ENCODE data around the gene BTN1A1.

Gene BTN1A1

DNA sequence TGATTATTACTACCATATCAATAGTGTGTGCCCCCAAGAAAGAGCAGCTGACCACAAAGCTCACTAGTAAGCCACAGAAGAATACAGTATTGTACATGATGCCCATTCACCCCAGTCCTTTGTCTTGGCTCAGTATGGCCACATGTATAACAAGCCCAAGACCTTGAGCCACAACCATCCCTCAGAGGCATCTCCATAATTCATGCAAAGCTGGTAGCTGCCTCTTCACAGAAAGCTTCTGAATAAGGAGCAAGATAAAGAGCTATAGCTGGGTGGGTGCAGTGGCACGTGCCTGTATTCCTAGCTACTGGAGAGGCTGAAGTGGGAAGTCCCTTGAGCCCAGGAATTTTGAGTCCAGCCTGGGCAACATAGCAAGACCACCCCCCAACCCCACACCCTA, 4.8 kb upstream of the BTN1A1 start:
- TF ChIP-seq EZH2phosphoT487 (IDR thresholded peaks at IDR 0.05; ENCODE audit: borderline replicate concordance, low read length), result no peak
- TF ChIP-seq, protein P1, sequence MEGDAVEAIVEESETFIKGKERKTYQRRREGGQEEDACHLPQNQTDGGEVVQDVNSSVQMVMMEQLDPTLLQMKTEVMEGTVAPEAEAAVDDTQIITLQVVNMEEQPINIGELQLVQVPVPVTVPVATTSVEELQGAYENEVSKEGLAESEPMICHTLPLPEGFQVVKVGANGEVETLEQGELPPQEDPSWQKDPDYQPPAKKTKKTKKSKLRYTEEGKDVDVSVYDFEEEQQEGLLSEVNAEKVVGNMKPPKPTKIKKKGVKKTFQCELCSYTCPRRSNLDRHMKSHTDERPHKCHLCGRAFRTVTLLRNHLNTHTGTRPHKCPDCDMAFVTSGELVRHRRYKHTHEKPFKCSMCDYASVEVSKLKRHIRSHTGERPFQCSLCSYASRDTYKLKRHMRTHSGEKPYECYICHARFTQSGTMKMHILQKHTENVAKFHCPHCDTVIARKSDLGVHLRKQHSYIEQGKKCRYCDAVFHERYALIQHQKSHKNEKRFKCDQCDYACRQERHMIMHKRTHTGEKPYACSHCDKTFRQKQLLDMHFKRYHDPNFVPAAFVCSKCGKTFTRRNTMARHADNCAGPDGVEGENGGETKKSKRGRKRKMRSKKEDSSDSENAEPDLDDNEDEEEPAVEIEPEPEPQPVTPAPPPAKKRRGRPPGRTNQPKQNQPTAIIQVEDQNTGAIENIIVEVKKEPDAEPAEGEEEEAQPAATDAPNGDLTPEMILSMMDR (IDR thresholded peaks at IDR 0.05; ENCODE audit: low read depth, low read length, poor library complexity, severe bottlenecking), result no peak
- Histone ChIP-seq H3K27ac (ENCODE audit: low read depth, low read length) (no peak overlapping the region), H3F3A (ENCODE audit: control insufficient read depth, insufficient read depth) (0 out of 2 replicates have a peak, but pooled peaks cover 3% of the 10 kb centered on the region), H3K4me1 (ENCODE audit: control insufficient read depth, low read length) (peaks cover 10% of the 10 kb centered on the region), H3K27me3 (ENCODE audit: control insufficient read depth, low read length) (no peaks in the 10 kb centered on the region), H3K9me2 (replicated peaks; ENCODE audit: control insufficient read depth, low read length) (no peaks in the 10 kb centered on the region), H3K4me3 (ENCODE audit: low read length) (no peak overlapping the region), H4K20me1 (ENCODE audit: control insufficient read depth, insufficient read depth, low read depth, low read length) (no peaks in the 10 kb centered on the region), H3K4me2 (ENCODE audit: low read length) (no peak overlapping the region), H3K36me3 (ENCODE audit: control insufficient read depth, low read length) (no peaks in the 10 kb centered on the region), H3K79me2 (ENCODE audit: control insufficient read depth, low read length) (no peaks in the 10 kb centered on the region), H3K9me3 (ENCODE audit: control insufficient read depth, insufficient read depth, low read length) (no peaks in the 10 kb centered on the region)

DNA sequence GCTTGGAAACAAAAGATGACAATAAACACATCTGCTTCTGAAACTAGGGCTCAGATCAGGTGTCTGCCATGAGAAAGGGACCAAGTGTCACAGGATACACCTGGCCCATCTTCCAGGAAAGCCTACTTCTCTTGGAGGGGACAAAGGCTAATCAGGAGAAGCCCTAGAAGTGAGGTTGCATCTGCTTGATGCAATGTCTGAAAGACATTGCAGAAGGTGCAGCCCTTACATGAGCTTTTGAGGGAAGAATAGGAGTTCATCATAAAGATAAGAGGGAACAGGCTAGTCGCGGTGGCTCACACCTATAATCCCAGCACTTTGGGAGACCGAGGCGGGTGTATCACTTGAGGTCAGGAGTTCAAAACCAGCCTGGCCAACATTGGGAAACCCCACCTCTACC, 2.5 kb upstream of the BTN1A1 start:
- TF ChIP-seq, protein P1 (IDR thresholded peaks at IDR 0.05; ENCODE audit: low read depth, low read length, poor library complexity, severe bottlenecking), result no peak
- TF ChIP-seq EZH2phosphoT487 (IDR thresholded peaks at IDR 0.05; ENCODE audit: borderline replicate concordance, low read length), result no peak
- H3K4me1 ChIP-seq (ENCODE audit: control insufficient read depth, low read length), result peaks cover 31% of the 10 kb centered on the region
- H3K27ac ChIP-seq (ENCODE audit: low read depth, low read length), result no peak overlapping the region
- H3K27me3 ChIP-seq (ENCODE audit: control insufficient read depth, low read length), result no peaks in the 10 kb centered on the region
- H3K9me2 ChIP-seq (replicated peaks; ENCODE audit: control insufficient read depth, low read length), result no peaks in the 10 kb centered on the region
- no peaks in the 10 kb centered on the region for H3K36me3 ChIP-seq (ENCODE audit: control insufficient read depth, low read length)
- H3F3A ChIP-seq (ENCODE audit: control insufficient read depth, insufficient read depth), result 0 out of 2 replicates have a peak, but pooled peaks cover 3% of the 10 kb centered on the region
- H4K20me1 ChIP-seq (ENCODE audit: control insufficient read depth, insufficient read depth, low read depth, low read length), result no peaks in the 10 kb centered on the region
- no peak overlapping the region for H3K4me2 ChIP-seq (ENCODE audit: low read length)
- H3K4me3 ChIP-seq (ENCODE audit: low read length), result no peak overlapping the region
- H3K79me2 ChIP-seq (ENCODE audit: control insufficient read depth, low read length), result no peaks in the 10 kb centered on the region
- H3K9me3 ChIP-seq (ENCODE audit: control insufficient read depth, insufficient read depth, low read length), result no peaks in the 10 kb centered on the region

DNA sequence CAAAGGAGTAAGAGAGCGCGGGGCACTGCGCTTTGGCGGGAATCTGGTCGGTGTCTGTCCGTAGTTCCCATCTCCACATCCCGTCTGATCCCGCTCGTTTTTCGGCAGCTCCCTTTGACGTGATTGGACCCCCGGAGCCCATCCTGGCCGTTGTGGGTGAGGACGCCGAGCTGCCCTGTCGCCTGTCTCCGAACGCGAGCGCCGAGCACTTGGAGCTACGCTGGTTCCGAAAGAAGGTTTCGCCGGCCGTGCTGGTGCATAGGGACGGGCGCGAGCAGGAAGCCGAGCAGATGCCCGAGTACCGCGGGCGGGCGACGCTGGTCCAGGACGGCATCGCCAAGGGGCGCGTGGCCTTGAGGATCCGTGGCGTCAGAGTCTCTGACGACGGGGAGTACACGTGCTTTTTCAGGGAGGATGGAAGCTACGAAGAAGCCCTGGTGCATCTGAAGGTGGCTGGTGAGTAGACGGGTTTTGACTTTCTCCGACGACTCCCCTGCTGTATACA, 1.4 kb downstream of the BTN1A1 start:
- no peaks in the 10 kb centered on the region for H4K20me1 ChIP-seq (ENCODE audit: control insufficient read depth, insufficient read depth, low read depth, low read length)
- peak overlapping the region; percentile 70 for H3K4me2 ChIP-seq (ENCODE audit: low read length)
- no peaks in the 10 kb centered on the region for H3K36me3 ChIP-seq (ENCODE audit: control insufficient read depth, low read length)
- H3K9me2 ChIP-seq (replicated peaks; ENCODE audit: control insufficient read depth, low read length), result no peaks in the 10 kb centered on the region
- no peaks in the 10 kb centered on the region for H3K9me3 ChIP-seq (ENCODE audit: control insufficient read depth, insufficient read depth, low read length)
- TF ChIP-seq, protein P1 (IDR thresholded peaks at IDR 0.05; ENCODE audit: low read depth, low read length, poor library complexity, severe bottlenecking), result no peak
- no peak for TF ChIP-seq EZH2phosphoT487 (IDR thresholded peaks at IDR 0.05; ENCODE audit: borderline replicate concordance, low read length)
- peak overlapping the region; percentile 65 for H3K27ac ChIP-seq (ENCODE audit: low read depth, low read length)
- no peaks in the 10 kb centered on the region for H3K79me2 ChIP-seq (ENCODE audit: control insufficient read depth, low read length)
- H3K4me3 ChIP-seq (ENCODE audit: low read length), result peak overlapping the region; percentile 48
- H3K4me1 ChIP-seq (ENCODE audit: control insufficient read depth, low read length), result peaks cover 37% of the 10 kb centered on the region
- H3K27me3 ChIP-seq (ENCODE audit: control insufficient read depth, low read length), result no peaks in the 10 kb centered on the region
- 0 out of 2 replicates have a peak, but pooled peaks cover 3% of the 10 kb centered on the region for H3F3A ChIP-seq (ENCODE audit: control insufficient read depth, insufficient read depth)

Measured in DOHH2 (cell line).